Smooth muscle cell (in vitro differentiated cells): ENCODE data around the gene UBE2E2. TPM values are rescaled to one million over a fixed set of nuclear protein-coding genes. Genes with fewer than 3 reads are reported as not detected.

Source experiments
- DNase-seq: peaks from one replicate; lab custom pipeline; 2025; ENCODE audit not compliant: unreplicated experiment; lab: John Stamatoyannopoulos, UW
- H2AFZ ChIP-seq: fragments of 200-600 bp; sonication (generic); 2 replicates; pipeline ENCODE4 v1.6.0; 2016; ENCODE audit warnings: antibody characterized with exemption, low read depth, mild to moderate bottlenecking
- H3F3A ChIP-seq: fragments of 200-600 bp; sonication (generic); 2 replicates; pipeline ENCODE4 v1.6.0; 2017; ENCODE audit warnings: antibody characterized with exemption, low read depth
- H3K27ac ChIP-seq: fragments of 200-600 bp; sonication (generic); 2 replicates; pipeline ENCODE4 v1.5.1; 2016; ENCODE audit warnings: low read depth, mild to moderate bottlenecking
- H3K27me3 ChIP-seq: fragments of 200-600 bp; sonication (generic); 2 replicates; pipeline ENCODE4 v1.6.1; 2016; ENCODE audit warnings: low read depth, mild to moderate bottlenecking
- H3K36me3 ChIP-seq: fragments of 200-600 bp; sonication (generic); 2 replicates; pipeline ENCODE4 v1.5.1; 2016; ENCODE audit warnings: low read depth
- H3K4me1 ChIP-seq: fragments of 200-600 bp; sonication (generic); 2 replicates; pipeline ENCODE4 v1.5.1; 2016; ENCODE audit warnings: low read depth
- H3K4me2 ChIP-seq: fragments of 200-600 bp; sonication (generic); 2 replicates; pipeline ENCODE4 v1.6.0; 2016; ENCODE audit warnings: mild to moderate bottlenecking
- H3K4me3 ChIP-seq: fragments of 200-600 bp; sonication (generic); 2 replicates; pipeline ENCODE4 v1.5.1; 2016; ENCODE audit warnings: mild to moderate bottlenecking
- H3K79me2 ChIP-seq: fragments of 200-600 bp; sonication (generic); 2 replicates; pipeline ENCODE4 v1.6.0; 2016; ENCODE audit warnings: low read depth, mild to moderate bottlenecking
- H3K9ac ChIP-seq: fragments of 200-600 bp; sonication (generic); 2 replicates; pipeline ENCODE4 v1.6.0; 2016; ENCODE audit warnings: low read depth
- H3K9me3 ChIP-seq: fragments of 200-600 bp; sonication (generic); replicated peaks from 2 replicates; pipeline ENCODE4 v1.5.1; 2016; ENCODE audit warnings: low read depth
- H4K20me1 ChIP-seq: fragments of 200-600 bp; sonication (generic); 2 replicates; pipeline ENCODE4 v1.6.0; 2016; ENCODE audit warnings: low read depth
- WGBS: methylation state at CpG from one replicate; pipeline ENCODE4 v1.1.7; 2016; ENCODE audit warnings: low lambda C conversion rate; 5-methylcytosine and 5-hydroxymethylcytosine counted together
- polyA plus RNA-seq: library from polyadenylated mRNA; unstranded; fragments of >200 nt; fragmentation: Nextera tagmentation; extraction: Ambion mirVana; gene quantifications from 2 replicates; pipeline ENCODE4 v1.2.1, GENCODE V29; 2016
- total RNA-seq: library from RNA; depleted of rRNA; stranded (reverse); fragments of >200 nt; gene quantifications from 2 replicates; pipeline ENCODE4 v1.2.3, GENCODE V29; 2014
- TF ChIP-seq, protein P1 (sequence below): fragments of 200-600 bp; sonication (generic); IDR thresholded peaks from 2 replicates; pipeline ENCODE4 v1.5.1; 2017; ENCODE audit warnings: borderline replicate concordance, mild to moderate bottlenecking, antibody characterized with exemption; ENCODE audit not compliant: insufficient read depth, poor library complexity, severe bottlenecking

UBE2E2 gene
- total and polyA plus RNA-seq, 2 experiments from 2014 or later = 65.9 to 121 TPM

DNA sequence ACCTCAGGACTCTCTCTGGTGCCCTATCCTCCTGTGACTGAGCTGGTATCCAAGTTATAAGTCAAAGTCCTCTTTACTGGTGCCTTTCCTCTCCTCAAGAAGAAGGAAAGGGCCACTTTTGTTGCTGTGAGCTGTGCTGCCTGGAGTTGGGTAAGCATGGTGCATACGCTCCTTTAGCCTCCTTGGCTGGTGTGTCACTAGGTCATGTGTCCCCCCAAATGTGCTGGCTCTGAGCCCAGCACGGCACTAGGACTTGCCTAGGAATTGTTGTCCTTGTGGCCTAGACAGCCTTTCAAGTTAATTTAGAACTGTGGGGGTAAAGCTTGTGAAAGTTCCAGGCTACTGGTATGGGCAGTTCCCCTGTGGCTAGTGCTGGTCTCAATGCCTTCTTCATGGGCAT is 113.8 kb downstream of the UBE2E2 start:
- no peak overlapping the region for H3K4me2 ChIP-seq
- H3F3A ChIP-seq = no peaks in the 10 kb centered on the region
- DNase-seq = no peak
- H3K27ac ChIP-seq = no peak overlapping the region
- no peak overlapping the region for H3K9ac ChIP-seq
- H3K9me3 ChIP-seq = no peaks in the 10 kb centered on the region
- peaks cover 70% of the 10 kb centered on the region for H4K20me1 ChIP-seq
- TF ChIP-seq, protein P1, sequence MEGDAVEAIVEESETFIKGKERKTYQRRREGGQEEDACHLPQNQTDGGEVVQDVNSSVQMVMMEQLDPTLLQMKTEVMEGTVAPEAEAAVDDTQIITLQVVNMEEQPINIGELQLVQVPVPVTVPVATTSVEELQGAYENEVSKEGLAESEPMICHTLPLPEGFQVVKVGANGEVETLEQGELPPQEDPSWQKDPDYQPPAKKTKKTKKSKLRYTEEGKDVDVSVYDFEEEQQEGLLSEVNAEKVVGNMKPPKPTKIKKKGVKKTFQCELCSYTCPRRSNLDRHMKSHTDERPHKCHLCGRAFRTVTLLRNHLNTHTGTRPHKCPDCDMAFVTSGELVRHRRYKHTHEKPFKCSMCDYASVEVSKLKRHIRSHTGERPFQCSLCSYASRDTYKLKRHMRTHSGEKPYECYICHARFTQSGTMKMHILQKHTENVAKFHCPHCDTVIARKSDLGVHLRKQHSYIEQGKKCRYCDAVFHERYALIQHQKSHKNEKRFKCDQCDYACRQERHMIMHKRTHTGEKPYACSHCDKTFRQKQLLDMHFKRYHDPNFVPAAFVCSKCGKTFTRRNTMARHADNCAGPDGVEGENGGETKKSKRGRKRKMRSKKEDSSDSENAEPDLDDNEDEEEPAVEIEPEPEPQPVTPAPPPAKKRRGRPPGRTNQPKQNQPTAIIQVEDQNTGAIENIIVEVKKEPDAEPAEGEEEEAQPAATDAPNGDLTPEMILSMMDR = no peak
- H3K4me1 ChIP-seq = peaks cover 6% of the 10 kb centered on the region
- H2AFZ ChIP-seq = no peak overlapping the region
- WGBS = 100% methylated on average over 2 of the region's 2 CpGs
- no peak overlapping the region for H3K4me3 ChIP-seq
- peaks cover 35% of the 10 kb centered on the region for H3K79me2 ChIP-seq
- H3K27me3 ChIP-seq = no peaks in the 10 kb centered on the region
- H3K36me3 ChIP-seq = no peaks in the 10 kb centered on the region

DNA sequence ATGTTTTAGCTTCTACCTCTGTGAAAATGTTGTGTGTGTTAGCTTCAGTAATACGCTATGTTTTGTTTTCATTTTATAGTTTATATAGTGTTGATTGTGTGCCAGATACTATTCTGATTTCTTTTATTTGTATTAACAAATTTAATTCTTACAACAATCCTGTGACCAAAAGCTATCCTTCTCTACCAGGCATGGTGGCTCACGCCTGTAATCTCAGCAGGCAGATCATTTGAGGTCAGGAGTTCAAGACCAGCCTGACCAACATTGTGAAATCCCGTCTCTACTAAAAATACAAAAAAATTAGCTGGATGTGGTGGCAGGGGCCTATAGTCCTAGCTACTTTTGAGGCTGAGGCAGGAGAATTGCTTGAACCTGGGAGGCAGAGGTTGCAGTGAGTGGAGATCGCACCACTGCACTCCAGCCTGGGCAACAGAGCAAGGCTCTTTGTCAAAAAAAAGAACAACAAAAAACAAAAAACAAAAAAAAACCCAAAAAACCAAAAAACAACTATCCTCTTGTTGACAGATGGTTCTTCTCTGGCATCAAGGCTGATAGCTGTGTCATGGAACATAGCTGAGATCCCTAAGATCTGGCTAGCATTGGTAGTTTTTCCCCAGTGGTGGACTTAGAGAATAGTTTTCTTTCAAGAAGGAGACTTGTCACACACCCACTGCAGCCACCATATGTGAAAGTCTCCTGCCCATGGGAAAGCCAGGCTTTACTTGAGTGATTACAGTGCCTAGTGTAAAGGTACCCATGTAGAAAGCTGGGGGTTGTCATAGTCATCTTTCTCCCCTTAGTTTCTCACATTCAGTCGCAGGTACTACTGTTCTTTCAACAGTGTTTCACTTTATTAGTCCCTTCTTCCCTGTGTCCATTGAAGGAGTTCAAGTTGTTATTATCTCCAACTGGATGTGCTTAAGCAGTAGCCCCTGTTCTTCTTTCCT is 116.5 kb downstream of the UBE2E2 start:
- H3K4me3 ChIP-seq = no peak overlapping the region
- 95% methylated on average over 5 of the region's 5 CpGs for WGBS
- H3F3A ChIP-seq = no peaks in the 10 kb centered on the region
- H4K20me1 ChIP-seq = peaks cover 69% of the 10 kb centered on the region
- H3K36me3 ChIP-seq = no peaks in the 10 kb centered on the region
- DNase-seq = no peak
- H3K27ac ChIP-seq = no peak overlapping the region
- no peak overlapping the region for H3K9ac ChIP-seq
- H2AFZ ChIP-seq = no peak overlapping the region
- H3K27me3 ChIP-seq = no peaks in the 10 kb centered on the region
- H3K4me1 ChIP-seq = no peaks in the 10 kb centered on the region
- TF ChIP-seq, protein P1 = no peak
- peaks cover 25% of the 10 kb centered on the region for H3K79me2 ChIP-seq
- H3K4me2 ChIP-seq = no peak overlapping the region
- no peaks in the 10 kb centered on the region for H3K9me3 ChIP-seq

DNA sequence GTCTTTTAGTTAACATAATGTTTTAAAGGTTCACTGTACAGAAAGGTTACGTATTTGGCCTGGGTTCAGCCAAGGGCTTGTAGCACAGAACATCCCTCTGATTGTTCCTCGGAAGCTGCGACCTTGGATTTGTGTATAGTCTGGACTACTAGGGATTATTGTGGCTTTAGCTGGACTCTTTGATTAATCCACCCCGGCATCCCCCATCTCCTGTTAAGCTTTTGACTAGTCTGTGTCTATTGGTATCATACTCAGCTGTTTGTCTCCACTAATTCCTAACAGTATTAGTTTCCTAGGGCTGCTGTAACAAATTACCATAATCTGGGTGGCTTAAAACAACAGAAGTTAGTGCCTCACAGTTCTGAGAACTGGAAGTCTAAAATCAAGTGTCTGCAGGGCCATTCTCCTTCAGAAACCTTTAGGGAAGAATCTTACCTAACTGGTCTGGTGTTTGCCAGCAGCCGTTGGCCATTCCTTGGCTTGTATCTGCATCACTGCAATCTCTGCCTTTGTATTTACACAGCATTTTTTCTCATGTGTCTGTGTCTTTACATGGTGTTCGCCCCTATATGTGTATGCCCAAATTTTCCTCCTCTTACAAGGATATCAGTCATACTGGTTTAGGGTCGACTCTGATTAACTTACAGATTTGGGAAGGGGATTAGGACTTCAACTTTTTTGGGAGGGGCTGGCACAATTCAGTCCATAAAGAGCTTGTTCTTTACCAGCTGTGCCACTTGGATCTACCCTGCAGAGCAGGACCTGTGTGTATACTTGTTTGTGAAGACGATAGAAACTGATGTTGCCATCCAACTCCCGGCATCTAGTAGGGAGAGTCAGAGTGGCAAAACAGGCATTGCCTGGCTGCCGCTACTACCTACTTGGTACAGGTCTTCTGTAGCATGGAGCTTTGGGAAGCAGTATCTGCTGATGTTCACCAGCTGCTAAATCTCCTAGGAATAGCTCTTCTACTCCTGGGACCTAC is 117.8 kb downstream of the UBE2E2 start:
- Histone ChIP-seq H3K79me2 (peaks cover 31% of the 10 kb centered on the region), H3F3A (no peaks in the 10 kb centered on the region), H4K20me1 (peaks cover 65% of the 10 kb centered on the region), H3K9ac (no peak overlapping the region), H3K27ac (no peak overlapping the region), H3K4me3 (no peak overlapping the region), H2AFZ (no peak overlapping the region), H3K27me3 (no peaks in the 10 kb centered on the region), H3K4me1 (no peaks in the 10 kb centered on the region), H3K36me3 (no peaks in the 10 kb centered on the region), H3K4me2 (no peak overlapping the region), H3K9me3 (no peaks in the 10 kb centered on the region)
- whole genome bisulfite sequencing = 73% methylated on average over 10 of the region's 10 CpGs
- TF ChIP-seq, protein P1 = no peak
- DNase-seq = no peak
